HG03196 (cell line): ENCODE data around the gene COX20.
"Not testable (repeated sequence)": the region's sequence is repeated elsewhere in the genome, so short reads cannot be mapped to it uniquely, and the experiment has no call there.

ENCODE experiments used
- ATAC-seq: cut with Tn5 transposase; IDR thresholded peaks from one replicate; pipeline ENCODE4 v1.9.1; 2021; ENCODE audit not compliant: unreplicated experiment

Gene COX20, protein sequence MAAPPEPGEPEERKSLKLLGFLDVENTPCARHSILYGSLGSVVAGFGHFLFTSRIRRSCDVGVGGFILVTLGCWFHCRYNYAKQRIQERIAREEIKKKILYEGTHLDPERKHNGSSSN

DNA sequence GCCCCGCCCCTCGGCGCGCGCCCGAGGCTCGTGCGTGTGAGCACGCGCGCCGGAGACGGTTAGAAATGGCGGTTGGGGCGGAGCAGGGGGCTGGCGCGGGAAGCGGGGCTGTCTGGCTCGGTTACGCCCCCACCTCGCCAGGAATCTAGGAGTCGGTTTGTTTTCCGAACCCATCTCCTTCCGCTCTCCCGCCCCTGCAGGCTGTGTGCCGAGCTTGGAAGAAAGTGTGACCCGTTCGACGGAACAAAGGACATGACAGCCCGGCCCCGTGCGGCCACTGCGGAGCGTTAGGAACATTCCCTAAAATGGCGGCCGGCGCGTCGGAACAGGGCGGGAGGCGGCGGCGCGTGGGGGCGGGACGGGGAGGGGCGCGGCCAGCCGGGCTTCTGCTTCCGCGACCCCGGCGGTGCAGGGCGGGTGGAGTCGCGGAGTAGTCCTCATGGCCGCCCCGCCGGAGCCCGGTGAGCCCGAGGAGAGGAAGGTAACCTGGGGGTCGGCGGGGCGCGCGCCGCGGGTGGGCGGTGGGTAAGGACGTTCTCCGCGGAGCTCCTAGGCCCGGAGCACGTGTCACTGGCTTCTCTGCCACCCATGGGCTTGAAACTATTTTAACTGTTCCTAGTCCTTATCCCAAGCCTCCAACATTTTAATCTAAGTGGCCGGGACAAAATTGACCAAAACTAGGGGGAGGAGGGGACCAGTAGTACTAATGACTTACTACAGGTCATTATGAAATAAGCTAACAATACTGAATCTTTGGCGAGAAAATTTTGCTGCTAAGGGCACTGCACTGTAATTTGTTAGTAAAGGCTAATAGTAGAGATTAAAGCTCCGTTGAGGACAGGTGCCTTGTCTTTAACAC lies at the start of gene COX20:
Gene COX20 (plus strand): TSS at position 383 of the 859 bp plus-strand sequence. CDS start 57 bp downstream, at position 440.
- peak; percentile 66 for ATAC-seq

DNA sequence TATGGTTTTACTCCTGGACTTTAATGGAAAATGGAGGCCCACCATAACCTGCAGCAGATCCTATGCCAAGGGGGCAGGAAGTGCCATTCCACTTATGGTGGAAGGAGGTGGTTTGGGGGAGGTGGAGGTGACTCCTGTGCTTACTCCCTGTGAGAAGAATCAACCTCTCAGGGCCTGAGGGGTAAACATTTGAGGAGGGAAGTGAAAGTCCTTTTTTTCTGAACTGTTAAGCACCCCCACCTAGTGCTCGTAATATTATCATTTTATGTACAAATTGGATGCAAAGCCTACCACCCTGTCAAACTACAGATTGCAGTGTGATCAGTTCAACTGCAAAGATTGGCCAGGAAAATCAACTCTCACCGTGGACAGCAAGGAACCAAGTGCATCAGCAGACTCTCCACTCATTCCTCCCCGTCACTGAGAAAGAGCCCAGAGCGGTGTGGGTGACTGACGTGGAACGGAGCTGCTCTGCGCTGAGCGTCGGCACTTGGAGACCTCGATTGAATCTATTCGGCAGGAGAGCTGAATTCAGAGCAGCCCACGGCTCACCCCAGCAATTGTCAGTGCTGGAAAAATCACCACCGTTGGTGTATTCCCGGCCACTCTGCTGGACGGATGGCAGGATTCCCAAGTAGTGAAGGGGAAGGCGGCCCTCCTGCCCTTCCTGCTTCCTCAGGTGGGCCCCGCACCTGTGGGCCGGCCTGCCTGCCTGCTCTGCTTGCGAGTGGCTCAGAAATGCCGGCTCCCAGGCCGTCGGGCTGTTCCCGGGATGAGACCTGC lies 46.8 kb upstream of the COX20 start:
- ATAC-seq = no peak

GRCh38 chr1:244789276-244789580 lies 46.2 kb upstream of the COX20 start:
- ATAC-seq = no peak

GRCh38 chr1:244789731-244790130 lies 45.7 kb upstream of the COX20 start:
- ATAC-seq = no peak

DNA sequence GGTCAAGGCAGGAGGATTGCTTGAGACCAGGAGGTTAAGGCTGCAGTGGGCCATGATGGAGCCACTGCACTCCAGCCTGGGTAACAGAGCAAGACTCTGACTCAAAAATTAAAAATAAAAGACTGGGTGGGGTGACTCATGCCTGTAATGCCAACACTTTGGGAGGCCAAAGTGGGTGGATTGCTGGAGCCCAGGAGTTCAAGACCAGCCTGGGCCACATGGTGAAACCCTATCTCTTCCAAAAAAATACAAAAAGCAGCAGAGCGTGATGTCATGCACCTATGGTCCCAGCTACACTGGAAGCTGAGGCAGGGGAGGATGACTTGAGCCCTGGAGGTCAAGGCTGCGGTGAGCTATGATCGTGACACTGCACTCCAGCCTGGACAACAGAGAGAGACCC lies 44.4 kb upstream of the COX20 start:
- no peak for ATAC-seq

- ATAC-seq = no peak
Measured at GRCh38 chr1:244792188-244792850, 43.1 kb upstream of the COX20 start.

GRCh38 chr1:244794071-244794470 lies 41.4 kb upstream of the COX20 start:
- ATAC-seq = no peak

GRCh38 chr1:244794516-244794915 lies 40.9 kb upstream of the COX20 start:
- not testable (repeated sequence) for ATAC-seq

GRCh38 chr1:244796719-244797406 lies 38.6 kb upstream of the COX20 start:
- ATAC-seq = no peak

- ATAC-seq = no peak
Measured at GRCh38 chr1:244800821-244801220, 34.6 kb upstream of the COX20 start.

- ATAC-seq = no peak
Measured at GRCh38 chr1:244801246-244801645, 34.2 kb upstream of the COX20 start.

GRCh38 chr1:244802041-244802440 lies 33.4 kb upstream of the COX20 start:
- ATAC-seq = no peak

GRCh38 chr1:244802556-244803239 lies 32.8 kb upstream of the COX20 start:
- no peak for ATAC-seq

- no peak for ATAC-seq
Measured at GRCh38 chr1:244804841-244805240, 30.6 kb upstream of the COX20 start.

DNA sequence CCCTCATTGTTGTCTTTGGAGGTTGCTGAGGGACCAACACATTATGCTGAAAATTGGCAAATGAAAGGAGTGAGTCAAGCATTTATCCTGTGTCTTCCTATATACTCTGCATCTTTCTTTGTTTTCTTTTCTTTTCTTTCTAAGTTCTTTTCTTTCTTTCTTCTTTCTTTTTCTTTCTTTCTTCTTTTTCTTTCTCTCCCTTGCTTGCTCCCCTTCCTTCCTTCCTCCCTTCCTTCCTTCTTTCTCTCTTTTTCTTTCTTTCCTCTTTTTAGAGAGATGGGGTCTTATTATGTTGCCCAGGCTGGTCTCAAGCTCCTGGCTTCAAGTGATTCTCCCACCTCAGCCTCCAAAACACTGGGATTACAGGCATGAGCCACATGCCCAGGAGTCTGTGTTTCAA lies 28.3 kb upstream of the COX20 start:
- ATAC-seq = no peak

DNA sequence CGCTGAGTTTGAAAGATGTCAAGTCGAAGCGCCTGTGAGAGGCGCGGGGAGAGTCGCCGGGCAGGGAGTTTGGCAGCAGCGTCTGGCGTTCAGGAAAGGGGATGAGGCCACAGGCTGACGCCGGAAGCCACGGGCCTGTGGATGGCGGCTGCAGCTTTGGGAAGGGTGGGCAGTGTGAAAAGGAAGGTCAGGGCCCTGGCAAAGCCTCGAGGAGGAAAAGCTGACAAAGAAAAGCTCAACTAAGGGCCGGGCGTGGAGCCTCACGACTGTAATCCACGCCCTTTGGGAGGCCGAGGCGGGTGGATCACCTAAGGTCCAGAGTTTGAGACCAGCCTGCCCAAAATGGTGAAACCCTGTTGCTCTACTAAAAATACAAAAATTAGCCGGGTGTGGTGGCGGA lies 25.2 kb upstream of the COX20 start:
- no peak for ATAC-seq

DNA sequence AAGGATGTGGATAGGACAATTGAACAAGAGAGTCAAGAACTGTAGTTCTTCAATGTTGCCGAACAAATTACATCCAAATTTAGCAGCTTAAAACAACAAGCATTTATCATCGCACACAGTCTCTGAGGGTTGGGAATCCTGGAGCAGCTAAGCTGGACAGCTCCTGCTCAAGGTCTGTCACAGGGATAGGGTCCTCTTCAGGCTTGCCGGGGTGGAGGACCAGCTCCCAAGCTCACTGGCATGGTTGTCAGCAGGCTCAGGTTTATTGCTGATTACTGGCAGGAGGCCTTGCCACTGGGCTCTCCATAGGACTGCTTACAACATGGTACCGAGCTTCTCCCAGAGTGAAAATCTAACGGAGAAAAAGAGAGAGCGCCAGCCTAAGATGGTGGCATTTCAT lies 22.1 kb upstream of the COX20 start:
- no peak for ATAC-seq

DNA sequence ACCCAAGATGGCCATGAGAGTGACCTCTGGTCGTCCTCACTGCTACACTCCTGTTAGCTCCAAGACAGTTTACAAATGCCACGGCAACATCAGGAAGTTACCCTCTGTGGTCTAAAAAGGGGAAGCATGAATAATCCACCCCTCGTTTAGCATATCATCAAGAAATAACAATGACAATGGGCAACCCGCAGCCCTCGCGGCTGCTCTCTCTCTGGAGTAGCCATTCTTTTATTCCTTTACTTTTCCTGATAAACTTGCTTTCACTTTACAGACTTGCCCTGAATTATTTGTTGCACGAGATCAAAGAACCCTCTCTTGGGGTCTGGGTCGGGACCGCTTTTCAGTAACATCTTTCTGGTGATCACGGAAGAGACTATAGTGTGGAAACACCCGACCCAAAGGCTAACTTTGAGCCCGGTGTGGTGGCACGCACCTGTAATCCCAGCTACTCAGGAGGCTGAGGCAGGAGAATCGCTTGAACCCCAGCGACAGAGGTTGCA lies 19.8 kb upstream of the COX20 start:
- no peak for ATAC-seq

- ATAC-seq = no peak
Measured at GRCh38 chr1:244817415-244817894, 18.0 kb upstream of the COX20 start.

DNA sequence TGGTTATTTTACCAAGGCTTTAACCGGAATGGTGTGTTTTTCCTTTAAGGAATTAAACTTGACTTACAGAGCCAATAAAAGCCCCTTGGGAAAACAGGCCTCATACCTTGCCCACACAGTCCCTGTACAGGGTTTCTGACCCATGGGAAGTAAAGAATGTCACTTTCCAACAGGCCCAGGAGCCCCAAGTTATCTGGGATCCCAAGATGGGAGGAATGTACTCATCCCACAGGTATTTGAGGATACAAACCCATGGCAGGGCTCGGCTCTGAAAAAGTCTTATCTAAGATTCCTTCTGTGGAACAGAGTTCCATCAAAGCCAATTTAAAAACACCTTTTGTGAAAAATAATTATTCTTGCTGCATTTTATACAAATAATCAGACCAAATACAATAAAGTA lies 15.3 kb upstream of the COX20 start:
- ATAC-seq = no peak
